IMR-90 (cell line): ENCODE results near the gene GTF3C1. TPM values are rescaled to one million over a fixed set of nuclear protein-coding genes. Genes with fewer than 3 reads are reported as not detected.

Experiments
- ATAC-seq: fragments of 200-7000 bp; cut with Tn5 transposase; 2 replicates; pipeline ENCODE4 v1.9.1; 2020; ENCODE audit warnings: low read depth, mild to moderate bottlenecking, moderate library complexity
- BruUV-seq: library from RNA; stranded (reverse); fragments of 400-500 nt; replicated peaks from 2 replicates; lab custom pipeline; 2021; lab: Mats Ljungman, UMichigan
- CTCF ChIA-PET: fragments of 300-600 bp; formaldehyde crosslinking; extraction: SDS; loops from one replicate; lab custom pipeline; 2021; ENCODE audit warnings: antibody characterized with exemption; lab: Yijun Ruan, JAX
- POLR2A ChIA-PET: fragments of 300-600 bp; sonication (Branson Sonifier 250); formaldehyde crosslinking; loops from one replicate; lab custom pipeline; 2022; ENCODE audit warnings: antibody characterized with exemption; ENCODE audit not compliant: unreplicated experiment; lab: Charles Lee
- DNase-seq: peaks from one replicate; pipeline ENCODE4 v3.0.0; 2013
- H2AFZ ChIP-seq: replicated peaks from 2 replicates; pipeline ENCODE3; 2013; ENCODE audit warnings: low read length, mild to moderate bottlenecking; ENCODE audit not compliant: poor library complexity
- H2AK5ac ChIP-seq: 2 replicates; pipeline ENCODE4 v1.6.1; 2013; ENCODE audit warnings: low read depth, low read length, inconsistent platforms
- H2AK9ac ChIP-seq: replicated peaks from 2 replicates; pipeline ENCODE3; 2013; ENCODE audit warnings: mild to moderate bottlenecking, low read depth, low read length, moderate library complexity; ENCODE audit not compliant: poor library complexity
- H2BK120ac ChIP-seq: 2 replicates; pipeline ENCODE4 v1.6.1; 2013; ENCODE audit warnings: low read depth, low read length, inconsistent platforms
- H2BK15ac ChIP-seq: 3 replicates; pipeline ENCODE4 v1.6.1; 2013; ENCODE audit warnings: low read depth, low read length, inconsistent platforms
- H2BK20ac ChIP-seq: 2 replicates; pipeline ENCODE4 v1.6.1; 2013; ENCODE audit warnings: low read depth, mild to moderate bottlenecking, inconsistent platforms, low read length, moderate library complexity
- H2BK5ac ChIP-seq: 2 replicates; pipeline ENCODE4 v1.6.1; 2013; ENCODE audit warnings: mild to moderate bottlenecking, low read depth, low read length, inconsistent platforms; ENCODE audit not compliant: poor library complexity, severe bottlenecking
- H3K14ac ChIP-seq: replicated peaks from 2 replicates; pipeline ENCODE4 v1.6.1; 2013; ENCODE audit warnings: low read depth, low read length, inconsistent platforms
- H3K18ac ChIP-seq: 2 replicates; pipeline ENCODE4 v1.6.1; 2013; ENCODE audit warnings: low read depth, low read length, control low read depth
- H3K23ac ChIP-seq: 2 replicates; pipeline ENCODE4 v1.6.1; 2013; ENCODE audit warnings: low read depth, low read length, inconsistent platforms
- H3K27ac ChIP-seq: 2 replicates; pipeline ENCODE4 v1.5.1; 2013; ENCODE audit warnings: mild to moderate bottlenecking, control low read depth, low read length; ENCODE audit not compliant: insufficient read depth
- H3K27me3 ChIP-seq: 2 replicates; pipeline ENCODE4 v1.6.1; 2013; ENCODE audit warnings: low read length; ENCODE audit not compliant: control insufficient read depth, insufficient read depth
- H3K36me3 ChIP-seq: 2 replicates; pipeline ENCODE4 v1.6.1; 2013; ENCODE audit warnings: low read length, mixed read lengths; ENCODE audit not compliant: control insufficient read depth, insufficient read depth
- H3K4ac ChIP-seq: 2 replicates; pipeline ENCODE4 v1.6.1; 2013; ENCODE audit warnings: low read depth, low read length, inconsistent platforms
- H3K4me1 ChIP-seq: 2 replicates; pipeline ENCODE4 v1.6.1; 2013; ENCODE audit warnings: low read length, mixed read lengths; ENCODE audit not compliant: control insufficient read depth, insufficient read depth
- H3K4me2 ChIP-seq: 2 replicates; pipeline ENCODE4 v1.6.1; 2013; ENCODE audit warnings: low read depth, mild to moderate bottlenecking, control low read depth, low read length, moderate library complexity
- H3K4me3 ChIP-seq: 2 replicates; pipeline ENCODE4 v1.5.1; 2013; ENCODE audit warnings: low read depth, mild to moderate bottlenecking, control low read depth, low read length, moderate library complexity; ENCODE audit not compliant: insufficient read depth
- H3K56ac ChIP-seq: 2 replicates; pipeline ENCODE4 v1.6.1; 2013; ENCODE audit warnings: low read length, inconsistent platforms; ENCODE audit not compliant: insufficient read depth; ENCODE audit errors: extremely low read depth
- H3K79me1 ChIP-seq, 2 experiments: 2 replicates each; pipeline ENCODE4 v1.6.1; 2013; ENCODE audit warnings: low read length in 2 of 2, inconsistent platforms in 1 of 2, low read depth in 1 of 2
- H3K9ac ChIP-seq: 2 replicates; pipeline ENCODE4 v1.6.1; 2013; ENCODE audit warnings: low read depth, low read length, control low read depth
- H3K9me1 ChIP-seq: 2 replicates; pipeline ENCODE4 v1.6.1; 2013; ENCODE audit warnings: low read length, inconsistent platforms; ENCODE audit not compliant: insufficient read depth
- H3K9me3 ChIP-seq: 2 replicates; pipeline ENCODE4 v1.6.1; 2013; ENCODE audit warnings: low read length; ENCODE audit not compliant: control insufficient read depth, insufficient read depth
- H4K20me1 ChIP-seq: 2 replicates; pipeline ENCODE4 v1.6.1; 2013; ENCODE audit warnings: low read length, inconsistent platforms; ENCODE audit not compliant: insufficient read depth
- H4K5ac ChIP-seq: 2 replicates; pipeline ENCODE4 v1.6.1; 2013; ENCODE audit warnings: mild to moderate bottlenecking, low read depth, low read length, control low read depth
- H4K8ac ChIP-seq, 2 experiments: 2 replicates each; pipeline ENCODE4 v1.6.1; 2013; ENCODE audit warnings: low read depth in 2 of 2, low read length in 2 of 2, control low read depth in 1 of 2, inconsistent platforms in 1 of 2
- H4K91ac ChIP-seq: 2 replicates; pipeline ENCODE4 v1.6.1; 2013; ENCODE audit warnings: low read depth, low read length, inconsistent platforms; ENCODE audit not compliant: insufficient read depth
- BHLHE40 ChIP-seq: fragments of 150-350 bp; IDR thresholded peaks from 2 replicates; pipeline ENCODE4 v1.6.1; 2016; ENCODE audit warnings: mild to moderate bottlenecking, low read depth, low read length
- CEBPB ChIP-seq: IDR thresholded peaks from 2 replicates; pipeline ENCODE4 v1.6.1; 2012; ENCODE audit warnings: low read depth, low read length, improper control_type of control experiment
- CTCF ChIP-seq: conservative IDR thresholded peaks from 2 replicates; pipeline ENCODE4 v1.5.1; 2012; ENCODE audit warnings: mild to moderate bottlenecking, low read depth, low read length, improper control_type of control experiment
- ELK1 ChIP-seq: fragments of 150-350 bp; IDR thresholded peaks from 2 replicates; pipeline ENCODE4 v1.6.1; 2016; ENCODE audit warnings: low read depth, mild to moderate bottlenecking, low read length, moderate library complexity, borderline replicate concordance
- FOS ChIP-seq: fragments of 150-350 bp; IDR thresholded peaks from 2 replicates; pipeline ENCODE4 v1.6.1; 2016; ENCODE audit warnings: low read depth, low read length
- MAZ ChIP-seq: IDR thresholded peaks from 2 replicates; pipeline ENCODE4 v1.6.1; 2012; ENCODE audit warnings: low read depth, mild to moderate bottlenecking, low read length, improper control_type of control experiment, moderate library complexity, borderline replicate concordance
- MXI1 ChIP-seq: IDR thresholded peaks from 2 replicates; pipeline ENCODE4 v1.6.1; 2012; ENCODE audit warnings: low read depth, mild to moderate bottlenecking, low read length, moderate library complexity, borderline replicate concordance
- NFE2L2 ChIP-seq: fragments of 150-350 bp; IDR thresholded peaks from 2 replicates; pipeline ENCODE4 v1.6.1; 2016; ENCODE audit warnings: low read depth, mild to moderate bottlenecking, low read length
- POLR2A ChIP-seq: IDR thresholded peaks from 2 replicates; pipeline ENCODE4 v1.6.1; 2012; ENCODE audit warnings: mild to moderate bottlenecking, low read depth, low read length
- RAD21 ChIP-seq: IDR thresholded peaks from 2 replicates; pipeline ENCODE4 v1.6.1; 2012; ENCODE audit warnings: low read length, improper control_type of control experiment
- SMC3 ChIP-seq: fragments of 150-350 bp; IDR thresholded peaks from 2 replicates; pipeline ENCODE4 v1.6.1; 2016; ENCODE audit warnings: low read depth, mild to moderate bottlenecking, antibody characterized with exemption, low read length, moderate library complexity
- WGBS, 2 experiments: methylation state at CpG; one replicate each; pipeline versions ENCODE4 v1.1.5 to v1.1.7; 2013; ENCODE audit warnings: missing lambda C conversion rate in 2 of 2; ENCODE audit not compliant: insufficient read length in 1 of 2; ENCODE audit errors: extremely low coverage in 2 of 2; 5-methylcytosine and 5-hydroxymethylcytosine counted together
- dilution Hi-C: fragments of 300-500 bp; cut with HindIII; formaldehyde crosslinking; loops from one replicate; pipeline ENCODE4 v1.14.3; 2018; ENCODE audit warnings: low sequenced_read_pairs; ENCODE audit not compliant: unreplicated experiment
- in situ Hi-C: fragments of 300-500 bp; cut with MboI; formaldehyde crosslinking; loops from 3 replicates; pipeline ENCODE4 v1.14.3; 2019; ENCODE audit warnings: low sequenced_read_pairs, inconsistent platforms, mixed read lengths
- intact Hi-C: fragments of 100-400 bp; cut with micrococcal nuclease; formaldehyde crosslinking; loops from 2 replicates; pipeline ENCODE4 v1.10.0; 2022
- polyA plus RNA-seq, 3 experiments: library from polyadenylated mRNA; depleted of rRNA; stranded (reverse); fragments of >200 nt; gene quantifications; 2 replicates each; pipeline ENCODE4 v1.2.3, GENCODE V29; 2012; ENCODE audit warnings: low replicate concordance in 1 of 3
- total RNA-seq: library from RNA; depleted of rRNA; stranded (reverse); fragments of >200 nt; gene quantifications from 2 replicates; pipeline ENCODE4 v1.2.3, GENCODE V29; 2012
- TF ChIP-seq, protein P1 (sequence below): fragments of 150-350 bp; IDR thresholded peaks from 2 replicates; pipeline ENCODE4 v1.6.1; 2017; ENCODE audit warnings: mild to moderate bottlenecking, antibody characterized with exemption, low read length, low read depth

GTF3C1 gene
- total and polyA plus RNA-seq, 2 of the 4 experiments (the other 2 are of a cell fraction), result 50.8 to 68.1 TPM

GRCh38 chr16:27448532-27449433, 100.9 kb downstream of the GTF3C1 start (continued):
- TF ChIP-seq CEBPB, result no peak

DNA sequence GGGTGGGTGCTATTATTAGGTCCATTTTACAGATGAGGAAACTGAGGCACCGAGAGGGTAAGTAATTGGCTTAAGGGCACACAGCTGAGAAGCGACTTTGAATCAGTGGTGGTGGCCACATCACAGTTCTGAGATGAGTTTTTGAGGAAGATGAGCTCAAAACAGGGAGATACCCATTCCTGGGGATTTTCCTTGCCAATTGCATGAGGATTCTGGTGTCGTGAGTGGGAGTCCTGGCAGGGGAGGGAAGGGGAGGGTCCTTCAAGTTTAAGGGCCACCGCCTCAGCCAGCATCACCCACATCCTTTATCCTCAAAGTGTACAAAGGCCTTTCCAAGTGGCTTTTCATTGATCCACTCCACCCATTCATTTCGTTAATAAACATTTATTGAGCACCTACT, 102.4 kb downstream of the GTF3C1 start:
- ChIA-PET POLR2A (no interaction called here), CTCF (no interaction called here)
- Histone ChIP-seq H3K56ac (no peak overlapping the region), H3K23ac (no peak overlapping the region), H3K4ac (no peak overlapping the region), H2BK5ac (no peak overlapping the region), H4K91ac (no peak overlapping the region), H3K27ac (no peak overlapping the region), H4K20me1 (no peaks in the 10 kb centered on the region), H3K9ac (no peak overlapping the region), H2BK120ac (no peak overlapping the region), H3K4me2 (no peak overlapping the region), H3K4me1 (peaks cover 5% of the 10 kb centered on the region), H2AK9ac (no peak overlapping the region), H4K8ac (no peak overlapping the region), H3K27me3 (no peaks in the 10 kb centered on the region), H2BK15ac (no peak overlapping the region), H3K18ac (no peak overlapping the region), H3K79me1 (no peaks in the 10 kb centered on the region; a peak in 1 of 4 replicates), H4K5ac (no peak overlapping the region), H3K4me3 (no peak overlapping the region), H3K14ac (no peak overlapping the region), H3K9me3 (peaks cover 11% of the 10 kb centered on the region), H2BK20ac (no peak overlapping the region), H2AK5ac (no peak overlapping the region), H2AFZ (no peak overlapping the region), H3K9me1 (0 out of 2 replicates have a peak, but pooled peaks cover 8% of the 10 kb centered on the region), H3K36me3 (peaks cover 2% of the 10 kb centered on the region; the same call in 1 of the 2 replicates)
- WGBS, 2 experiments, result 80% methylated on average over 1 of the region's 5 CpGs; no CpG with 5 or more reads in 1 of the 2 experiments
- BruUV-seq, result no TSS peak
- ATAC-seq (no peak), DNase-seq (no peak)
- dilution Hi-C loops, result no loop called here
- intact Hi-C loops, result no loop called here
- in situ Hi-C loops, result no loop called here
- no peak for TF ChIP-seq ELK1
- no peak for TF ChIP-seq MAZ
- TF ChIP-seq FOS, result no peak
- TF ChIP-seq SMC3, result no peak
- no peak for TF ChIP-seq CEBPB
- TF ChIP-seq POLR2A, result no peak
- TF ChIP-seq RAD21, result no peak
- no peak for TF ChIP-seq CTCF
- no peak for TF ChIP-seq NFE2L2
- TF ChIP-seq BHLHE40, result no peak
- TF ChIP-seq MXI1, result no peak
- TF ChIP-seq, protein P1, sequence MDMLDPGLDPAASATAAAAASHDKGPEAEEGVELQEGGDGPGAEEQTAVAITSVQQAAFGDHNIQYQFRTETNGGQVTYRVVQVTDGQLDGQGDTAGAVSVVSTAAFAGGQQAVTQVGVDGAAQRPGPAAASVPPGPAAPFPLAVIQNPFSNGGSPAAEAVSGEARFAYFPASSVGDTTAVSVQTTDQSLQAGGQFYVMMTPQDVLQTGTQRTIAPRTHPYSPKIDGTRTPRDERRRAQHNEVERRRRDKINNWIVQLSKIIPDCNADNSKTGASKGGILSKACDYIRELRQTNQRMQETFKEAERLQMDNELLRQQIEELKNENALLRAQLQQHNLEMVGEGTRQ, result no peak
